ENCODE results near the gene SDK1.
"Not testable (repeated sequence)": the region's sequence is repeated elsewhere in the genome, so short reads cannot be mapped to it uniquely, and the experiment has no call there.

SDK1 gene

GRCh38 chr7:3574386-3574785 is 273.3 kb downstream of the SDK1 start:
- no peak for DNase-seq (ENCODE audit: low read depth)
- no peak overlapping the region for H3K4me3 ChIP-seq (ENCODE audit: low read depth, low read length)
- TF ChIP-seq MYC (IDR thresholded peaks at IDR 0.05; ENCODE audit: low read depth, low read length) (no peak), POLR2A (IDR thresholded peaks at IDR 0.05; ENCODE audit: extremely low read depth, insufficient read length) (no peak), CTCF (IDR thresholded peaks at IDR 0.05; ENCODE audit: low read depth, low read length) (no peak), MAX (IDR thresholded peaks at IDR 0.05; ENCODE audit: low read depth, low read length) (no peak)

- no peak for DNase-seq (ENCODE audit: low read depth)
- no peak overlapping the region for H3K4me3 ChIP-seq (ENCODE audit: low read depth, low read length)
- TF ChIP-seq CTCF (IDR thresholded peaks at IDR 0.05; ENCODE audit: low read depth, low read length): no peak
- no peak for TF ChIP-seq MYC (IDR thresholded peaks at IDR 0.05; ENCODE audit: low read depth, low read length)
- no peak for TF ChIP-seq MAX (IDR thresholded peaks at IDR 0.05; ENCODE audit: low read depth, low read length)
- no peak for TF ChIP-seq POLR2A (IDR thresholded peaks at IDR 0.05; ENCODE audit: extremely low read depth, insufficient read length)
Observed at GRCh38 chr7:3575753-3576531, 274.9 kb downstream of the SDK1 start.

- no peak overlapping the region for H3K4me3 ChIP-seq (ENCODE audit: low read depth, low read length)
- no peak for DNase-seq (ENCODE audit: low read depth)
- TF ChIP-seq CTCF (IDR thresholded peaks at IDR 0.05; ENCODE audit: low read depth, low read length) (no peak), POLR2A (IDR thresholded peaks at IDR 0.05; ENCODE audit: extremely low read depth, insufficient read length) (no peak), MAX (IDR thresholded peaks at IDR 0.05; ENCODE audit: low read depth, low read length) (no peak), MYC (IDR thresholded peaks at IDR 0.05; ENCODE audit: low read depth, low read length) (no peak)
Observed at GRCh38 chr7:3578399-3578798, 277.3 kb downstream of the SDK1 start.

- H3K4me3 ChIP-seq (ENCODE audit: low read depth, low read length): no peak overlapping the region
- TF ChIP-seq CTCF (IDR thresholded peaks at IDR 0.05; ENCODE audit: low read depth, low read length) (no peak), POLR2A (IDR thresholded peaks at IDR 0.05; ENCODE audit: extremely low read depth, insufficient read length) (no peak), MYC (IDR thresholded peaks at IDR 0.05; ENCODE audit: low read depth, low read length) (no peak), MAX (IDR thresholded peaks at IDR 0.05; ENCODE audit: low read depth, low read length) (no peak)
- DNase-seq (ENCODE audit: low read depth): no peak
Observed at GRCh38 chr7:3579638-3580219, 278.7 kb downstream of the SDK1 start.

GRCh38 chr7:3582145-3582544 is 281.1 kb downstream of the SDK1 start:
- H3K4me3 ChIP-seq (ENCODE audit: low read depth, low read length): not testable (repeated sequence)

GRCh38 chr7:3585826-3586225 is 284.8 kb downstream of the SDK1 start:
- H3K4me3 ChIP-seq (ENCODE audit: low read depth, low read length): no peak overlapping the region
- no peak for DNase-seq (ENCODE audit: low read depth)
- no peak for TF ChIP-seq POLR2A (IDR thresholded peaks at IDR 0.05; ENCODE audit: extremely low read depth, insufficient read length)

More at GRCh38 chr7:3582145-3582544, 281.1 kb downstream of the SDK1 start:
- not testable (repeated sequence) for DNase-seq (ENCODE audit: low read depth)

GRCh38 chr7:3588341-3588740 is 287.3 kb downstream of the SDK1 start:
- TF ChIP-seq MAX (IDR thresholded peaks at IDR 0.05; ENCODE audit: low read depth, low read length) (no peak), MYC (IDR thresholded peaks at IDR 0.05; ENCODE audit: low read depth, low read length) (no peak), POLR2A (IDR thresholded peaks at IDR 0.05; ENCODE audit: extremely low read depth, insufficient read length) (no peak), CTCF (IDR thresholded peaks at IDR 0.05; ENCODE audit: low read depth, low read length) (no peak)
- no peak overlapping the region for H3K4me3 ChIP-seq (ENCODE audit: low read depth, low read length)
- no peak for DNase-seq (ENCODE audit: low read depth)

All from NB4 (cell line).